ENCODE data around the gene RTTN. TPM values are rescaled to one million over a fixed set of nuclear protein-coding genes. Genes with fewer than 3 reads are reported as not detected.

RTTN gene
- polyA plus RNA-seq, 1 donor (not counting 4 experiments of a cell fraction or from before 2014, with no cell fraction given) = 77.3 TPM

DNA sequence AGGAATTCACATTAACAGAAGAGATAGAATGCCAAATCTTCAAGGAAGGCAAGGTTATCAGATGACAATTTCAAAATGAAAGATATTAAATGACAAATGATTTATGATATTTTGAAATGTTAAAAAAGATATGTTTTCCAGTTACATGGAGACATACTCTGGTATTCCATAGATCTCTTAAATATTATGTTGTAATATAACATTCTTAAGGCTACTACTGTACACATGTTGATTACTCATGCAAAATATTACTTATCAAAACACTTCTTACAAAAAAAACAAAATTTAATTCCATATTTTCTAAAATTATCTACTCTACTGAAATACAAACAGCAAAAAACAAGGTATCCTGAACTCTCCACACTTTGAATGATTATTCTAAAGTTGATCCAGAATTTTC, 22.9 kb downstream of the RTTN start:
- H3K4me3 ChIP-seq (ENCODE audit: control insufficient read depth in 2 of 3, extremely low read depth in 1 of 3, insufficient read depth in 2 of 3, low read depth in 1 of 3, low read length in 3 of 3) = no peak overlapping the region
- H4K20me1 ChIP-seq (ENCODE audit: control insufficient read depth, extremely low read depth, insufficient read depth, low read length) = no peaks in the 10 kb centered on the region
- dilution Hi-C loops (cut with MboI; ENCODE audit: extremely low pct_ligation_motif_present, low sequenced_read_pairs) = no loop called here
- FAIRE-seq (no peak), DNase-seq (ENCODE audit: low read depth, low spot score) (no peak)
- TF ChIP-seq, protein P1, sequence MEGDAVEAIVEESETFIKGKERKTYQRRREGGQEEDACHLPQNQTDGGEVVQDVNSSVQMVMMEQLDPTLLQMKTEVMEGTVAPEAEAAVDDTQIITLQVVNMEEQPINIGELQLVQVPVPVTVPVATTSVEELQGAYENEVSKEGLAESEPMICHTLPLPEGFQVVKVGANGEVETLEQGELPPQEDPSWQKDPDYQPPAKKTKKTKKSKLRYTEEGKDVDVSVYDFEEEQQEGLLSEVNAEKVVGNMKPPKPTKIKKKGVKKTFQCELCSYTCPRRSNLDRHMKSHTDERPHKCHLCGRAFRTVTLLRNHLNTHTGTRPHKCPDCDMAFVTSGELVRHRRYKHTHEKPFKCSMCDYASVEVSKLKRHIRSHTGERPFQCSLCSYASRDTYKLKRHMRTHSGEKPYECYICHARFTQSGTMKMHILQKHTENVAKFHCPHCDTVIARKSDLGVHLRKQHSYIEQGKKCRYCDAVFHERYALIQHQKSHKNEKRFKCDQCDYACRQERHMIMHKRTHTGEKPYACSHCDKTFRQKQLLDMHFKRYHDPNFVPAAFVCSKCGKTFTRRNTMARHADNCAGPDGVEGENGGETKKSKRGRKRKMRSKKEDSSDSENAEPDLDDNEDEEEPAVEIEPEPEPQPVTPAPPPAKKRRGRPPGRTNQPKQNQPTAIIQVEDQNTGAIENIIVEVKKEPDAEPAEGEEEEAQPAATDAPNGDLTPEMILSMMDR (optimal IDR thresholded peaks at IDR 0.05 in 1 of 3, IDR thresholded peaks at IDR 0.05 in 1 of 3, conservative IDR thresholded peaks at IDR 0.05 in 1 of 3; ENCODE audit: extremely low read depth in 1 of 3, insufficient read depth in 2 of 3, low read length in 3 of 3) = no peak
- TF ChIP-seq EZH2 (IDR thresholded peaks at IDR 0.05; ENCODE audit: low read length) = no peak
- no peaks in the 10 kb centered on the region for H3K27me3 ChIP-seq (ENCODE audit: control insufficient read depth, extremely low read depth, insufficient read depth, low read length)
- H3K4me1 ChIP-seq (ENCODE audit: control insufficient read depth, extremely low read depth, insufficient read depth, low read length) = peaks cover 5% of the 10 kb centered on the region
- peaks cover 0 to 9% of the 10 kb centered on the region in 2 experiments for H3K36me3 ChIP-seq (ENCODE audit: control insufficient read depth in 2 of 2, extremely low read depth in 1 of 2, insufficient read depth in 2 of 2, low read length in 2 of 2)
- H2AFZ ChIP-seq (ENCODE audit: control insufficient read depth, low read length) = no peak overlapping the region
- no peak overlapping the region for H3K4me2 ChIP-seq (ENCODE audit: control insufficient read depth, extremely low read depth, insufficient read depth, low read depth, low read length)
- H3K9me1 ChIP-seq (ENCODE audit: control insufficient read depth, extremely low read depth, insufficient read depth, low read length) = no peaks in the 10 kb centered on the region
- no peaks in the 10 kb centered on the region for H3K9me3 ChIP-seq (ENCODE audit: control insufficient read depth, low read depth, low read length)
- no peak overlapping the region for H3K9ac ChIP-seq (ENCODE audit: control insufficient read depth, extremely low read depth, insufficient read depth, low read length)
- no peak overlapping the region for H3K27ac ChIP-seq (ENCODE audit: control insufficient read depth, insufficient read depth, low read length)
- H3K79me2 ChIP-seq (ENCODE audit: control insufficient read depth, insufficient read depth, low read length) = no peaks in the 10 kb centered on the region

DNA sequence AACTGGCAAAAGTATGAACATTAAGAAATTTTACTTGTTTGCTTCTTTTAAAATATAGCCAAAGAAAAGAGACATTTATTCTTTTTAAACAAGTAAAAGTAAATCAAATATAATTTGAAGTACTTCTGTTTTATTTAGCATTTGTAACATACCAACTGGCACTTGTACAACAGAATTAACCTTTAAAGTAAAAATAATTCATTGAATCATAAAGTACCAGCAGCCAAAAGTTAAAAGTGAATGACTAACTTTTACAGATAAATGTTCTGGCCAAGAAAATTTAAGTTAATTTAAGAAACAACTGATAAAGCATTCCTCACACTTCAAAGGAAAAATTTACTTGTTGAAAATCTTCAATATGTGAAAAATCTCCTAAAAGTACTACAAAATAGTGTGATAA, 23.8 kb downstream of the RTTN start:
- H3K79me2 ChIP-seq (ENCODE audit: control insufficient read depth, insufficient read depth, low read length) = no peaks in the 10 kb centered on the region
- no peaks in the 10 kb centered on the region for H3K9me3 ChIP-seq (ENCODE audit: control insufficient read depth, low read depth, low read length)
- H3K36me3 ChIP-seq (ENCODE audit: control insufficient read depth in 2 of 2, extremely low read depth in 1 of 2, insufficient read depth in 2 of 2, low read length in 2 of 2) = peaks cover 0 to 9% of the 10 kb centered on the region in 2 experiments
- H3K4me3 ChIP-seq (ENCODE audit: control insufficient read depth in 2 of 3, extremely low read depth in 1 of 3, insufficient read depth in 2 of 3, low read depth in 1 of 3, low read length in 3 of 3) = no peak overlapping the region
- no peaks in the 10 kb centered on the region for H3K9me1 ChIP-seq (ENCODE audit: control insufficient read depth, extremely low read depth, insufficient read depth, low read length)
- H3K9ac ChIP-seq (ENCODE audit: control insufficient read depth, extremely low read depth, insufficient read depth, low read length) = no peak overlapping the region
- FAIRE-seq = no peak
- TF ChIP-seq EZH2 (IDR thresholded peaks at IDR 0.05; ENCODE audit: low read length) = no peak
- dilution Hi-C loops (cut with MboI; ENCODE audit: extremely low pct_ligation_motif_present, low sequenced_read_pairs) = no loop called here
- no peaks in the 10 kb centered on the region for H4K20me1 ChIP-seq (ENCODE audit: control insufficient read depth, extremely low read depth, insufficient read depth, low read length)
- H3K27me3 ChIP-seq (ENCODE audit: control insufficient read depth, extremely low read depth, insufficient read depth, low read length) = no peaks in the 10 kb centered on the region
- H3K4me2 ChIP-seq (ENCODE audit: control insufficient read depth, extremely low read depth, insufficient read depth, low read depth, low read length) = no peak overlapping the region
- no peak for DNase-seq (ENCODE audit: low read depth, low spot score)
- no peak overlapping the region for H2AFZ ChIP-seq (ENCODE audit: control insufficient read depth, low read length)
- peaks cover 5% of the 10 kb centered on the region for H3K4me1 ChIP-seq (ENCODE audit: control insufficient read depth, extremely low read depth, insufficient read depth, low read length)
- H3K27ac ChIP-seq (ENCODE audit: control insufficient read depth, insufficient read depth, low read length) = no peak overlapping the region

DNA sequence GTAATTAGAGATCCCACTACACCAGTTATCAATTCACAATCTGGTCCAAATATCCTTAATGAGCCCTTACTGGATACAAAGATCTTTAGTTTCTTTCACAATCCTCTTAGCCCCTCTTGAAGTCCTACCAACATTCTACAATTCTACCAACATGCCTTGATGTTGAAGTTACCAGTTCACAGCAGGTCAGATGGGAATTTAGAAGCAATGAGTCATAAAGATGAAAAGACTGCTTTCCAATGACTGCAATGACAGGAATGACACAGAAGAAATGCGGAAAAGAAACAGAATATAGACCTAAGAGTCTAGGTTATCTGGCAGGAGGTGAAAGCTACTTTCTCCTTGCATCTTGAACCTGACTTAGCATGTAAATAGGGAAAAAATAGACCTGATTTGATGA, 24.5 kb downstream of the RTTN start:
- no peaks in the 10 kb centered on the region for H4K20me1 ChIP-seq (ENCODE audit: control insufficient read depth, extremely low read depth, insufficient read depth, low read length)
- FAIRE-seq = peak; percentile 46
- no peak overlapping the region for H3K27ac ChIP-seq (ENCODE audit: control insufficient read depth, insufficient read depth, low read length)
- no peaks in the 10 kb centered on the region for H3K79me2 ChIP-seq (ENCODE audit: control insufficient read depth, insufficient read depth, low read length)
- TF ChIP-seq, protein P1 (optimal IDR thresholded peaks at IDR 0.05 in 1 of 3, IDR thresholded peaks at IDR 0.05 in 1 of 3, conservative IDR thresholded peaks at IDR 0.05 in 1 of 3; ENCODE audit: extremely low read depth in 1 of 3, insufficient read depth in 2 of 3, low read length in 3 of 3) = no peak
- peaks cover 5% of the 10 kb centered on the region for H3K4me1 ChIP-seq (ENCODE audit: control insufficient read depth, extremely low read depth, insufficient read depth, low read length)
- dilution Hi-C loops (cut with MboI; ENCODE audit: extremely low pct_ligation_motif_present, low sequenced_read_pairs) = no loop called here
- H3K36me3 ChIP-seq (ENCODE audit: control insufficient read depth in 2 of 2, extremely low read depth in 1 of 2, insufficient read depth in 2 of 2, low read length in 2 of 2) = peaks cover 0 to 6% of the 10 kb centered on the region in 2 experiments
- no peak overlapping the region for H3K9ac ChIP-seq (ENCODE audit: control insufficient read depth, extremely low read depth, insufficient read depth, low read length)
- DNase-seq (ENCODE audit: low read depth, low spot score) = no peak
- no peaks in the 10 kb centered on the region for H3K9me3 ChIP-seq (ENCODE audit: control insufficient read depth, low read depth, low read length)
- H2AFZ ChIP-seq (ENCODE audit: control insufficient read depth, low read length) = no peak overlapping the region
- no peak overlapping the region for H3K4me3 ChIP-seq (ENCODE audit: control insufficient read depth in 2 of 3, extremely low read depth in 1 of 3, insufficient read depth in 2 of 3, low read depth in 1 of 3, low read length in 3 of 3)
- H3K9me1 ChIP-seq (ENCODE audit: control insufficient read depth, extremely low read depth, insufficient read depth, low read length) = no peaks in the 10 kb centered on the region
- H3K4me2 ChIP-seq (ENCODE audit: control insufficient read depth, extremely low read depth, insufficient read depth, low read depth, low read length) = no peak overlapping the region
- no peaks in the 10 kb centered on the region for H3K27me3 ChIP-seq (ENCODE audit: control insufficient read depth, extremely low read depth, insufficient read depth, low read length)

Data from keratinocyte (primary cell).